HG03159 (cell line): Measurements from ENCODE around the gene CDKN2AIP.
"Not testable (repeated sequence)": the region's sequence is repeated elsewhere in the genome, so short reads cannot be mapped to it uniquely, and the experiment has no call there.

Experiments
- ATAC-seq: cut with Tn5 transposase; IDR thresholded peaks from one replicate; pipeline ENCODE4 v1.9.1; 2021; ENCODE audit warnings: mild to moderate bottlenecking, moderate library complexity; ENCODE audit not compliant: unreplicated experiment

Gene CDKN2AIP

DNA sequence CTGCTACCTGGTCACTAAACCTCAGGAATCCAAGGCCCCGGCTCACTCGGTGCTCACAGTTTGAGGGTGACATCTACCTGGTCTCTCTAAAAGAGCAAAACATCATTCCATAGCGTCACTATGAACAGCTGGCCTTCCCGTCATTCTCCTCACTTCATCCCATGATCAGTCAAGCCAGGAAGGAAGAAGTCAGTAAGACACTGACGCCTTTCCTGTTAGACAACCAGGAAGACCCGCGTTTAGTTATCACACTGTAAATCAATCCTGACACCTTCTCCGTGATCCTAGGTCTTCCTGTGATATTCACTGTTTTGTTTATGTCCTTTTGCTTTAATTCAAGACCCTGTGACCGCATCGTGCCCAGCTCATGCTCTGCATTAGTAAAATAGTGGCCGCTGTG, 31.6 kb upstream of the CDKN2AIP start:
- no peak for ATAC-seq

DNA sequence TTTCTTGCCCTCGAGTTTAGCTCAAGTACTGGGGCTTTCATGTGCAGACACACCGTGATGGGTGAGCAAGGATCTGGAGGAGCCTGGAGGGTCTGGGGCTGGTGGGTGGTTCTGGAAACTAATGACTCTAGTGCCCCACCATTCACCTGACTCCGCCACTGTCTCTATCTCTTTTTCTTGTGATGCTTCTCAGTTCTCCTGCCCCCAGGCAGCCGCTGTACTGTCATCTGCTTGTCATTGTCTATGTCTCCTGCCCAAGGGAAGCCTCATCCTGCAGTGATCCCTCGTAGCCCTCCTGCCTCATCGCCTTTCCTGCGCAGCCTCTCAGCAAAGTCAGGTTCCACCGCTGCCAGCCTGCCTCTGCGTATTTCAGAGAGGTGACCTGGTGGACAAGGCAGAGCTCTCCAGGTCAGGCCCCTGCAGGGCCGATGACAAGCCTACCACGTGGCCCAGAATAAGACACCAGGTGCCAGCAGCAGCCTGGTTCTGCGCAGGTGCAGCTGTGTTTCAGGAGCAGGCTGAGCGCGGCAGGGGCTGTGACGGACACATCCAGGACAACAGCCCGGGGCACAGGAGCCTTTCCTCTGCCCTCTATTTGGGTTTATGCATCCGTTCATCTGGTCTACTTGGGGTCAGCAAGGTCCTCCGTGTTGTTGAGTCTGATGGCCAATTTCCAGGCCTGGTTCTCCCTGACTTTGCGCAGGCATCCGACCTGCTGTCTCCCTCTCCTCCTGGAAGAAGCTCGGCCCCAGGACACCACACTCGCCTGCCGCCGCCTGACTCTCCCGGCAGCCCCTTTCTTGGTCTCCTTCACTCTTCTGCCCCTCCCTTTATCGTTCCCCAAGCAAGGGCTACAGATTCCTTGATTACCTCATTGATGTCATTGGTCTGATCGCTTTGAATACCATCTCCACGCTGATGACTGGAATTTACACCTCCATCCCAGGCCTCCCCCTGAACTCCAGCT, 30.9 kb upstream of the CDKN2AIP start:
- ATAC-seq, result no peak

DNA sequence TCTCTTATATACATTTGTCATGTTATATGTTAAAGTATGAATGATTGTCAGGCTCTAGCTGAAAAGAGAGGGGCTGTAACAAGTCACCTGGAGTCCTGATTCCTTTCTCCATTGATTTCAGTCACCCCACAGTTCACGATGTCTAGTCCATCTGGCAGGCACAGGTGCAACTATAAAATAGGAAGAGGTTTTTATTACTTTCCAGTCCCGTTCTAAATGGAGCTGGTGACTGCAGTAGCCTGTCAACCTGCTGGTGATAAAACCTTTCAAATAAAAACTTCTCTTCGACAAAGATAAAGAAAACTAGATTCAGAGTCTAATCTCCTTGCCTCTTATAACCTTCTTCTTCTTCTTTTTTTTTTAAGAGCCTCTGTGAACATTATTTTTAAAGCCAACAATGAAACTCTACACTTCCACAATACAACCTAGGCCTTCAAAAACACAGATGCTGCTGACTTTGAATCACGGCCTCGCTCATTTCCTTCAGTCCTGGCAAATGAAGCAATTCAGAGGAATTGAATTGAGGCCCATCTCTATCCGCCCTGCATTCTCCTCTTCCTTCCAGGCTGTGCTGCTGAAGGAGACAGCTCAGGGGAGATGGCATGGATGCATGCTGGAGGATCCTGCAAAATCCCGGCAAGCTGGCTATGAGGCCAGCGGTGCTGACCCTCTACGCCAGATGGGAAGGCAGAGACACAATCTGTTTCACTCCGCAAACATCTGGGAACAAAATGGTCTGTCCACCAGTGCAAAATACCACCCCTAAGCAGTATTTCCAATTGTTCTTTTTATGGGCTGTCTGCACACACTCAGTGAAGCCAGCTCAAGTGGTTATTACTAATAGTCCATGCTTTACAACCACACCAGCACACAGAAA, 27.3 kb upstream of the CDKN2AIP start:
- ATAC-seq, result no peak

DNA sequence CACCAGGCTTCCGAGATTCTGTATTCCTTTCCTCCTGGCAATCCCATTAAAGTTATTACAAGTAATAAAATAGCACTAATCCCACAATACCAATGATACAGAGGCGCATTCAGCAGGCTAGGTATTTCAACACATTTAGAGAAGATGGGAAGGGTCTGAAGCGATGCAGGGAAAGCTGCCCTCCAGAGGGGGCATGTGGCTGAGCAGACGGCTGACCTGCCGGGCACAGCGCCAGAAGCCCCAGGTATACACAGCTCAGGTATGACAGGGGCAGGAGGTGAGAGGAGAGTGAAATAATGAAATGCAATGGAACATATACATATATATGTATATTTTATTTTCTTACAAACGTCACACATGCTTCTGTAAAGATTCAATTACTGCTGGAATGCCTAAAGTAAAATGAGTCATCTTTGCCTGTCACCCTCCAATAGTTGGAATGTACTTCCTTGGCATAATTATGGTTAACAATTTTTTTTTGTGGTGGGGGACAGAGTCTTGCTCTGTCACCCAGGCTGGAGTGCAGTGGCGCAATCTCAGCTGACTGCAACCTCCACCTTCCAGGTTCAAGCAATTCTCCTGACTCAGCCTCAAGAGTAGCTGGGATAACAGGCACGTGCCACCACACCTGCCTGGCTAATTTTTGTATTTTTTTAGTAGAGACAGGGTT, 21.3 kb upstream of the CDKN2AIP start:
- no peak for ATAC-seq

DNA sequence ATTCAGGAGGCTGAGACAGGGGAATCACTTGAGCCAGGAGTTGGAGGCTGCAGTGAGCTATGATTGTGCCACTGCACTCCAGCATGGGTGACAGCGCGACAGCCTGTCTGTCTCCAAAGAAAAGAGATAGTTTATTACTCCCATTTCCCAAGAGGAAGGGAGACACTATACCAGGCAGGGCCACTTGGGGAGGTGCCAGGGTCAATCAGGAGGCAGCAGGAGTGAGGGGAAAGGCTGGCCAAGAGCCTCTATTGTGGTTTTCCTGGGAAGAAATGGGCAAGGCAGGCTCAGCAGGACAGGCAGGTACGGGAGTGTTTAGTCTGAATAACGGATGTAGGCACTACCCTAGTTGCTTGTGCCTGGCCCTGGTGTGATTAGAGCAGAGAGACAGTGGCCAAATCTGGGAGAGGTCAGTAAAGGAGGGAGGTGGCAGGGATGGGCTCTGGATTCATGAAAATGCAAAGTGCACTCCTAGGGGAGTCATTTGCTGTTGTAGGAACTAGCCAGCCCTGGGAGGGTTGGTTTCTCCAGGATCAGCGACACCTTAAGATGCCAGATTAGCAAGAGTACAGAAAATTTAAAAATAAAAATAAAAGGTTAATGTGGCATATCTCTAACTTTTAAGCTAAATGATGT, 20.2 kb upstream of the CDKN2AIP start:
- ATAC-seq, result no peak

DNA sequence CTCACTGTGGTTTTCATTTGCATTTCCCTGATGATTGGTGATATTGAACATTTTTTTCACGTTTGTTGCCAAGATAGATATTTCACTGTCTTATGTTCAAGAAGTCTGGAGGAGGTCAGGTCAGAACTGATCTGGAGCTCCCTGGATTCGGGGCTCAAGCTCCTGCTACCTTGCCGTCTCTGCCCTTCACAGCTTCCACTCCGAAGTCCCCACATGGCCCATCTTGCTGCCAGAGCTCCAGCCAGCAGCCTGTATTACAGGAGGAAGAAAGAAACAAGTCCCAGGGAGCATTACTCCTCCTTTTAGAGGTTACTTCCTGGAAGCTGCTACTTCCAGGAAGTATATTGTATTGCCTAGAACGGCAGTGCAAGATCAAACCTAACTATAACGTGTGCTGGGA, 17.9 kb upstream of the CDKN2AIP start:
- ATAC-seq, result no peak

DNA sequence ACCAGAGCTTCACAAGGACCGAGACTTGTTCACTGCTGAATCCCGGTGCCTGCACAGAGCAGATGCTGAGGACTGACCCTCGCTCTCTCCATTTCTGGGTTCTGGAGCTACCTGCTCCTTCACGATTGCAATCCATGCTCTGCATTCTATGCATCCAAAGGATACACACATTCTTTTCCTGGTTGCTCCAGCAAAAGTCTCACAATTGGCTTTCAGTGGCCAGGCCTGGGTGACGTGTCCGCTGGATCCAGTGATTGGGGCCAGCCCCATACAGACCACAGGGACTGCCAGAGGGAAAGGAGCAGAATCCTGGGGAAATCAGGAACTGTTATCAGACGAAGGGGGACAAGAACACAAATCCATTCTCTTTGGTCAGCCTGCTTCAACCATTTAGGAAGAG, 14.9 kb upstream of the CDKN2AIP start:
- ATAC-seq, result no peak

DNA sequence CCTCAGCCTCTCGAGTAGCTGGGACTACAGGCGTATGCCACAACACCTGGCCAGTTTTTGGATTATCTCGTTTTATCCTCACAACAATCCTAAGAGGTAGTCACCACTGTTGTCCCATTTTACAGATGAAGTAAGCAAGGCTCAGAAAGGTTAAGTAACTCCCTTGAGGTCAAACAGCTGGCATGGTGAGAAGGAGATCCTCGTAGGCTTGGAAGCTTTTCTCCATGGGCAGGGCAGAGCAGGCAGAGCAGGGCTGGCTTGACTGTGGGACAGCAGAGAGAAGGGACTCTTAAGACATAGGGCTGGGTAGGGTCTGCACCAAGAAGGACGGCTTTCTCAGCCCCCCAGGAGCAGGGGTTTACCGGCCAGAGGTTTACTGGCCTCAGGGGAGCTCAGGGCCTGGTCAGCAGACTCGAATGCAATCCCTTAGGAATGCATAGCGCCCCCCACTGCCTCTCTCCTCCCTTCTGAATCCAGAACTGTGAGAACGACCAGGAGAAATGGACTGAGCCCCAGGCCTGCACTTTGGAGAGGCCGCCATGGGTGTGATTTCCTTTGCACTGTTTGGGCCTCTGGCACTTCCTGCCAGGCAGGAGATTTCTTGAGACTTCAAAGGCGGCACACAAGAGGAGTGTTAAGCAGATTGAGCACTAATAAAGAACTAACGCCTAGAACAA, 14.0 kb upstream of the CDKN2AIP start:
- ATAC-seq, result no peak

DNA sequence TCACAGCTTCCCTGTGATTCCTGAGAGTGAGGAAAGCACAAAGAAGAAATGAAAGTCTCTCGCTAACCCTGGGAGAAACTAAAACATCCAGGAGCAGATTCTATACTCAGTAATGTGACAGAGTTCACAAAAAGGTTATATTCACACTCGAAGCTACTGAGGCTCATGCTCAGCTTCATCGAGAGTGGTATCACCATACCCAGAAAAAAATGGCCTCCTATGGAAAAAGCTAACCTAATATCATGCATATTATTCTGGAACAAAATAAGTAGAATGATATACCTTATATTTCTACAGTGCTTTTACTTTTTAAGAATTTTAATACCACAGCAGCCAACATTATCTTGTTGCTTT, 13.5 kb upstream of the CDKN2AIP start:
- no peak for ATAC-seq

DNA sequence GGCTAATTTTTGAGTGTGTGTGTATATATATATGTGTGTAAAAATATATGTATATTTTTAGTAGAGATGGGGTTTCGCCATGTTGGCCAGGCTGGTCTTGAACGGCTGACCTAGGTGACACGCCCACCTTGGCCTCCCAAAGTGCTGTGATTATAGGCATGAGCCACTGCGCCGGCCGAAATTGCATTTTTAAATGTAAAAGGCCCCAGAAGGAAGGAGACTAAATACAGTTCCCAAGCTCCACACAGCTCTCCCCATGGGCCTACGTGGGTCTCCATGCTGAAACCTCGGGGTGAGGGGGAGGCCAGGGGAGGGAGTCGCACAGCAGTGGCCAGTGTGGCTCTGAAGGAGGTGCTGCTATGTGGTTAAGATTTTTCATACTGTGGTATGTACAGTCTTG, 12.8 kb upstream of the CDKN2AIP start:
- no peak for ATAC-seq

DNA sequence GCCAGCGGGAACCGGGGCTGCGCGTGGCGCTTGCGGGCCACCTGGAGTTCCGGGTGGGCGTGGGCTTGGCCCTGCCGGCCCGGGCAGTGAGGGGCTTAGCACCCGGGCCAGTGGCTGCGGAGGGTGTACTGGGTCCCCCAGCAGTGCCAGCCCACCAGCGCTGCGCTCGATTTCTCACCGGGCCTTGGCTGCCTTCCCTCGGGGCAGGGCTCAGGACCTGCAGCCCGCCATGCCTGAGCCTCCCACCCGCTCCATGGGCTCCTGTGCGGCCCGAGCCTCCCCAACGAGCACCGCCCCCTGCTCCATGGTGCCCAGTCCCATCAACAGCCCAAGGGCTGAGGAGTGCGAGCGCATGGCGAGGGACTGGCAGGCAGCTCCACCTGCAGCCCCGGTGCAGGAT, 11.3 kb upstream of the CDKN2AIP start:
- ATAC-seq, result not testable (repeated sequence)

DNA sequence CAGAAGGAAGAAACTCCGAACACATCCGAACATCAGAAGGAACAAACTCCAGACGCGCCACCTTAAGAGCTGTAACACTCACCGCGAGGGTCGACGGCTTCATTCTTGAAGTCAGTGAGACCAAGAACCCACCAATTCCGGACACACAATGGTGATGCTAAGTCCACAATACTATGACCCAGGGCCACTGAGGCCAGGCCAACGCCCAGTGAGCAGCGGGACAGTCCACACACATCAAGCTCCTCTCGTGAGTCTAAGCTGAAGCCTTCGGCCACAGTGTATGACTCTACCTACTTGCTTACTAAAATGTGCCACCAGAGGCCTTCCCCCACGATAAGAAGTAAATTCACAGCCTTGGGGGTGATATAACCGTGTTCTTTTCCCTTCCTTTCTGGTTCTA, 10.2 kb upstream of the CDKN2AIP start:
- no peak for ATAC-seq

DNA sequence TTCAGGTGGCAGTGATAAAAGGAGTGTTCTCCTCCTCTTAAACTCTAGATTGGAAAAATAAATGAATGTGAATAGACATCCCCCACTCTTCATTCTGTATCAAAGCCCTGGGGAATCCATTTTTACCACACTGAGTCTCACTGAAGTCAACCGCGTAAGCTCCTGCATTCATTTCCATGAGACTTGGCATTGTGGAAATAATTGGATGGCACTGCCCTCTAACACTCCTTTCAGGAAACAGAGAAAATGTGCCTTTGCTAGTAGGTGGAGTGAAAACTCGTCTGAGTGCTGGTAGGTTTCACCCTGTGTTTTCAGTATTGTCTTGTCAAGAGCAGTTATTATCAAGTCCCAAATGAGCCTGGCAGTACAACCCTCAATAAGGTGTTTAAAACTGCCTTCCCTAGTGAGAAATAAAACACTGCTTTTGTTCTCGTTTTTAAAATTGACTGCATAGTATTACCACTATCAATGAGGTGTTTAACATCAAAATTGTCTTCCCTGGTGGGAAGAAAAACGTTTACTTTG, 9.7 kb upstream of the CDKN2AIP start:
- no peak for ATAC-seq

DNA sequence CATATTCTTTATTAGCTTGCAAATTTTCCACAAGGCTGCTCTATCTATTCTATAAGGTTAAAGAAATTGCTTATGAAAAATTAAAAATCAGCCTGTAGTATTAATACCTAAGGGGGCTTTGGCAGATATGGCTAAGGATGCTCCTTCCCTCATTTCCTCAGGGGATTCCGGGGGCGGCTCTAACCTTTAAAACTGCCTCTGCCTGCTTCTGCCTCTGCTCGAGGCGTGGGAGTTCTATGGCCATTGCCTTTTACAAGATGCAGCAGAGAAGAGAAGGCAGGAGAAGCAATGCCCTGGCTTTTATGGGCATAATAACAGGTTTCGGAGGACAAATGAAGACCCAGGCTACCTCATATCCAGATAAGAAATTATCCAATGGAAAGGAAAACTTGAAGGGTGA, 8.6 kb upstream of the CDKN2AIP start:
- ATAC-seq, result no peak

DNA sequence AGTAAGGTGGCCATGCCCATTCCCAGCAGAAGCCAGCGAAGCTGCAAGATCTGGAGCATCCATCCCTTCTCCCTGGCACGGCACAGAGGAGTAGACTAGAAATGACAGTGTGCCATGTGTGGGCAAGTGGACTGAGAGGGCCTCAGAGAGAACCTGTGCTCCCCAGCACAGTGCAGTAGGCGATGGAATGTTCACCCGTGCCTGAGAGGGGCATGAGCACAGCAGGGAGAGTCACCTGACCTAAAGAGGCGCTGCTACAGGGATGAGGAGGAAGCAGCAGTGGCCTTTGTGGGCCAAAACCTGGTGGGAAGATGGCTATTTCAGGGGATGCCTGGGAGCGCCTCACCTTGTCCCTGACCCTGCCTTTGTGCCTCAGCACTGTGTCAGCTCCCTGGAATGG, 8.0 kb upstream of the CDKN2AIP start:
- no peak for ATAC-seq

DNA sequence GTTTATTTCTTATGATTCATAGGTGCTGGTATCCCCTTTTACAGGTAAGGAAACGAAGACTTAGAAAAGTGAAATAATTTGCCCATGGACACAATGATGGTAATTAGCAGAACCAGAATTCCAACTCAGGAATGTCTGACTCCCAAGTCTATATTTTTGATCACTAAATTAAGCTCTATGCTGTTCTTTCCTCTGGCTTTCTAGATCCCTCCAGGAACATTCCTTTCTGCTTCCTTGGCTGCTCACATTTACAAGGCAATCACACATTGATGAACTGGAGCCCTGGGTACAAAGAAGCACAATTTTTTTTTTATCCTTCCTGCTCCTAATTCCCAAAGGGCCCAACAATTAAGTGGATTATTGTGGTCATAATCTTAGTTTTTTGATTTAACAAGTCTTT, 7.0 kb upstream of the CDKN2AIP start:
- no peak for ATAC-seq

DNA sequence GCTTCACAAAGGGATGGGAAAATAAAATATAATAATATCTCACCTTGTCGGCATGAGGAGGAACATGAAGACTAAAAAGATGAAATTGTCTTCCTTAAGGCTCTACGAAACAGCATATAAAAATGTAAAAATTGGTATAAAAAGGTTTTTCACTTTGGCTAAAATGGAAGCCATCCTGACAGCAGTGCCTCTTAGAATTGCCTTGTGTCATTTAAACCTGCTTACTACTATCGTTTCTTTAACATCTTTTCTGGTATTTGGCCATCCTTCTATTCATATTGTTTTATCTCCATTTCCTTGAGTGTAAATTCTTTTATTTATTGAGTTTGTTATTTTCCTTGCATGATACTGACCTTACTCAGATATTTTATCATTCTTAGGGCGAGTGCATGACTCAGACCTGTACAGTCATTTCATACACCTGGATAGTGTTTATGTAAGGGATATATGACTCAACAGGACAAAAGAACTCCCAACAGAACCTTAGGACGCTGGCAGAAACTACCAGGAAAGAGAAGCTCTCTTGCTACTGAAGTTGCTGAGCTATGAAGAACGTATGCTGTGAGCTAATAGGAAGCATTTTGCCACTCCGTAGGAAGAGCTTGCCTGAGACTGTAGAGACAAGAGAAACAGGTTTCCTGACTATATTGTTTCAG, 5.8 kb upstream of the CDKN2AIP start:
- ATAC-seq, result no peak

DNA sequence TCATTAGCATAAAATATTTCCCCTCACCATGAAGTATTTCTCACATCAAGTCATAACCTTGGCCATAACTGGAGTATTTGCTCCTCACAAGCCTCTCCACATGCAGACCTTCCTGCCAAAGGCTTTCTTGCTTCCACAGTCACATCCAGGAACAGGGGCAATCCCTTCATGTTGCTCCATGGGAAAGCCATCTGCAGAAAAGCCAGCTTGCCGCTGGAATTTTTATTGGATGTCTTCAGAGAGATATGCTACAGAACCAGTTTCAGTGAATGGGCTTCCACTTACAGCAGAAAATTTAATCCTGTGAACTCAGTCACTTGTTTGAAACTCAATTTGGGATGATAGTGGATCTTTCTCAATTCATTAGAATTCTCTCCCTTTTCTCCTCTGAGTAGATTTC, 3.2 kb upstream of the CDKN2AIP start:
- ATAC-seq, result no peak

DNA sequence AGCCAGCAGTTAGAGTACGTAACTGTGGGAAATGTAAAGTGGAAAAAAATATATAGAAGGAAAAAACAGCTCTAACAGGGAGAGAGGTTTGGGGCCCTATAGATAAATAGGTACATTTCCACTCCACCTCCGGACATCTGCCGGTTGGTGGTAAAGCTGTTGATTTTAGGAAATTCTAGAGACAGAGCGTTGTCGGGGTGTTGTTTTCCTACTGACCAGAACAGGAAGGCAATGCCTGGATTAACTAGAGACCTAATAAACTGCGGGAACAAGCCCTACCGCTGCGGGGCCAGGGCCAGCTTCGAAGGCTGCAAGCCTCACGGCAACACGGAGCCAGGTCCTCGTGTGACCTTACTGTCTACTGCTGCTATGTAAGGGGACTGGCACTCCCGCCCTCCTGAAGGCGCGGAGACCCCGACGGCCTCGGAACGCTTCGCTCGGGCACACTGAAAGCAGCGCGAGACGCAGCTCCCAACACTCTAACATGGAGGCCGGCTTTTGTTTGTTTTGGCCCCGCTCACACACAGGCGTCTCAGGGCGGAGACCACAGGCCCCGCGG, 702 bp upstream of the CDKN2AIP start:
- ATAC-seq, result no peak
